AG20443 (cell line): ENCODE data around the gene TSPAN8.
"Not testable (repeated sequence)": the region's sequence is repeated elsewhere in the genome, so short reads cannot be mapped to it uniquely, and the experiment has no call there.

ENCODE experiments used
- DNase-seq: peaks from one replicate; pipeline ENCODE4 v3.0.0; 2012; ENCODE audit warnings: low spot score, mixed read lengths

TSPAN8 gene

DNA sequence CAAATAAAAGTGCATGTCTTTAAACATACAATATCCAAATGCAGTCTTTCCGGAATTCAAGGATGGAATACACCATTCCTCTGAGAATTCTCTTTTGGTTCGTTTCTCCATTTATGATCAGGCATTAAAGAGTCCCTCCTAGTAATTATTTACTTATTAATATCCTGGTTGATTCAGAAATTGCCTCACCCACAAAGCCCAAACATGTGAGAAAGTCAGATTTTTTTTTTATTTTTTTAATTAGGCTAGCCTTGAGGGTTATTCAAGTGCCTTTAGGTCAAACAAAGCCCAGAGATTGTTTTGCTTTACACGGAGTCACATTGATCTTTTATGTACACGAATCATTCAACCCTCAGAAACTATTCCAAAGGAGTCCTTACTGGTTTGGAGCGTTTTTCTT, 6.4 kb upstream of the TSPAN8 start:
- no peak for DNase-seq

DNA sequence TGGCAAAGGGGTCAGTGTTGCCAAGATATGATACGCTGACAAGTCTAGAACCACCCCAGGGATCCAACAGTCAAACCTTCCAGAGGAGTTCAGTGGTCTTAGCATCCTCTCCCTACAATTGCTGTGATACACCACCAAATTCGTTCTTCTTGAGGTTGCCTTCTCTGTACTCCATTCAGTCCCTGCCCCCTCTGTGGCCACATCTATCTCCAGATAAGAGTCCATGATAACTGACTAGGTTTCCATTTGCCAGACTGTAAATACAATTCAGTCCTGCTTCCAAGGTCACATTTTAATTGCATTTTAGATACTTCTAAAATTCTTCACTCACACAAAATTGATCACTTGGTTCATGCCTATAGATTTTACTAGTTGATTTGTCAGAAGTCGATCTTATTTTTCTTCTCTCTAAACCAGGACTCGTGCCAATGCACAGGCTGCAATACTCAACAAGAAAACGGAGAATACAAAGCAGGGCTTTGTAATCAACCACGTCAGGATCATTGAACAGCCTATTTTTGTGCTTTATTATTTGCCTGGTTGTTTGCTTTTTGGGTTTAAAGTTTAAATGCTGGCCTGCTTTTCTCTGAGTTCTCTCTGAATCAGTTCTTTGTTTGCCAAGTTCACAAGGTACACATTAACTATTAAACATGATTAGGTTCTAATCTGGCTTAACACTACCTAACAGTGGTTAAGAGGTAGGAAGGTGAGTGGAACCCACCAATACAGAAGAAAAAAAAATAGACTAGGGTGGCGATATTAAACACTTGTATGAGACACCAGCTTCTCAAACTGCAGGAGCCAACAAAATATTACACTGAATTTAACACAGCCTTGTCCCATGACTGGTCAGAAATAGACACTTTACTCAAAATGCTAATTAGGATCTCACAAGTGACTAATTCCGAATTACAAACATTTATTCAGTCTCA, 5.3 kb upstream of the TSPAN8 start:
- DNase-seq, result no peak

DNA sequence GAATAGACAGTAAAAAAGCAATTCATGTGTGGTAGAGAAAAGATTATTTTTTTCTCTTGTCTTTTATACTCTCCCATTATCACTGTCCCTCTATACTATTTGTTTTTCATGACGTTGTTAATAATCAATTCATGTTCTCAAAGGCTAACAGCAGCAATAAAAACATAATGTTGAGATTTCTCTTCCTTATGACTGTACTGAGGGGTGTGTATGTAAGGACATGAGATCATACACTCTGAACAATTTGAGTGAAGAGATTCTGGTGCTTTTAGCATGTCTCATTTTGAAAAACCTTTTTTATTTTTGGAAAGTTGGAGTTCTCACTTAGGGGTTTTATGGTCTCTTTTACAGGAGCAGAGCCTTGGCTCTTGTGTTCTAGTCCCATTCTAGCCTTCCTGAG, 3.8 kb upstream of the TSPAN8 start:
- no peak for DNase-seq

DNA sequence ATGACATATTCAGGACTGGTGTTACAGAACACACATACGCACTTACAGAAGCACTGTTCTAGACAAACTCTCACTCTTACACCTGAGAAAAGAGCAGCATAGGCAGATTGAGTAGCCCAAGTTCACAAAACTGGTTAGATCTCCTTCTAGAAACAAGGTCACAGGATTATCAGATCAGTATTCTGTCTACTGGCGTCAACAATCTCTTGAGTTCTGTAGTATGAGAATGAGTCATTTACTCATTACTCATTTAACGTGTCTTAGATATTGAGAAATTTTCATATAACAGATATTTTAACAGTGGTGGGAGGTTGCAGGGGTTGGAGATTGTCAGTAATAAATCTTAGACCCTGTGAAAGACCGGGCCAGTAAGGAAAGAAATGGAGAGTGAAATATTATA, 2.8 kb upstream of the TSPAN8 start:
- DNase-seq, result no peak

DNA sequence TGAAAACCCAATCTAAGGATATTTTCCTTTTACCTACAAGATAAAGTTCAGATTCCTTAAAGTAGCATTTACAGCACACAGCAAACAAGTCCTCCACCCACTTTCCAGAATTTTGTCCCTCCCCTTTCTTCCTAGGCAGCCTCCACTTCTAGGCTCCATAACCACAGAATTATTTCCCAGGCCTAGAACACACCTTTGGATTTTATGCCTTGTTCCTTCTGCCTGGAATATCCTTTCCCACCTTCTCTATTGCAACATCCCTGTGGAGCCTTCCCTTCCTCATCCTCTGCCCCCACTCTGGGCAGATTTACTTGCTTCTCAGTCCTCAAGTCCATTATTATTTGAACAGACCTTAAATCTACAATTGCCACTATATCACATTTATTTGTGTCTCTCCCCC, 2.1 kb upstream of the TSPAN8 start:
- DNase-seq, result no peak

DNA sequence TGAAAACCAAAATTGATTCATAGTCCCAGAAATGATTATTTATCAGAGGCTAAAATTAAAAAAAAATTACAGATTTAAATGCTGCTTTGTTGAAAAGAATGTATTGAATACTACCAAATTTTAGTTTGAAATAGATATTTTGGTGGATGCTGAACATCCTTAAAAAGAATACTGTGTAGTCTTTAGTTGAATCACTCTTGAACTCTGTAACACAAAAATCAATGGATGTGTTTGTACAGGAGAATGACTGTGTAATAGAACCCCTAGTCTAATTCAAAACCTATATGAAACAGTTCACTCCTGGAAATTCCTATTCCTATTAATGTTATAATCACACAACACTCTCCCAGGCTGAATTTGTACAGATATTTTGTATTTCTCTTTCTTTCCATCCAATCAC, 1.5 kb upstream of the TSPAN8 start:
- no peak for DNase-seq

DNA sequence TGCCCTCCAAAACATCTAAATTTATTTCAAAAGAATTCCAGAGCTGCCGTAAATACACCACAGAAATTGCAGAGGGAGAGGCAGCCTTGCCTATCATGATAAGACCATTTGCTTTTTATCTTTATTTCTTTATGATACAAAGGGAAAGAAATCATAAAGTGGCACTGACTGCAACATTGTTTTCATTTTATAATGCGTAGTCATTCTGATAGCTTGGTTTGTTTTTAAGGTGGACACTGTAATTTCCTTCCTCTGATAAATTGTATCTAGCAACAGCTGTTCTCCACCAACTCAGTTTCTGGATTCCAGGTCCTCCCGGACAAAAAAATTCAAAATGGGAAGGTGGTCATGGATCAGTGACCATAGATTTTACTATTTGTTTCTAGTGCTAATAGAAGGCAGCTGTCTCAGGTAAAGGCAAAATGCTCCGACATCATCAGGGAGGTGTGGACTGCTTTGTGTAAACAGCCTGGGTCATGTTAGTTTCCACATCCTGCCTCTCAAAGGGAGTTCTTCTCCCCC, 623 bp upstream of the TSPAN8 start:
- DNase-seq, result no peak

DNA sequence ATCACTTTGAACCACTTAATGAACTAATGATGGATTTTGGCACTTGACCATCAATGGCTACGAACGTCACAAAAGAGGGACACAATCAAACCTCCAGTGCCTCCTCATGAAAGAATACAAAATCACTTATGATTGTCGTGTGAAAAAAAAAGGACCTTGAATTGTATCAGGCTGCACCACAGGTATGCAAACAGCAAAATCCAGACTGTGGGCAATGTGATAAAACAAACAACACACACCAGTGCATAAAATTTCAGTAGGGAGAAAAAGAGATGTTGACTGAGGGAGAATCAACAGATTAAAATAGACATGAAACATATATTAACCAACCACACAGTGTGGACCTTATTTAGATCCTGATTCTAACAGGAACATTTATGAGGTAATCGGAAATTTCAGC, 2.6 kb downstream of the TSPAN8 start:
- no peak for DNase-seq

DNA sequence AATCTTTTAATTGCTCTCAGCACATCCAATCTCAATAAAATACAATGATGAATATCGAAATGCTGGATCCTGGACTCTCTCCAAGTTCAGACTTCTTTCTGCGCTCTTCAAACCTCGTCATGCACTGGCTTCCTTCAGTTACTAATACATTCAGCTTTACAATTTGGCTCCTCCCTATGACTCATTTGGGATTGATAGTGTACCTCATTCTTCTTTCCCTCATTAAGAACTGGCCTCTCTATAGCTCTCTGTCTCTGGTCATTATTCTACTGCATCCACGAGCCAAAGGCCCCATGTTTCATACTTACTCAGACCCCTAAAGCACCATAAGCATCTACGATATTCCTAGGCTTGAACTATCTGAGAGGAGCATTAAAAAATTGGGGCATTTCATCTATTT, 4.9 kb downstream of the TSPAN8 start:
- no peak for DNase-seq

DNA sequence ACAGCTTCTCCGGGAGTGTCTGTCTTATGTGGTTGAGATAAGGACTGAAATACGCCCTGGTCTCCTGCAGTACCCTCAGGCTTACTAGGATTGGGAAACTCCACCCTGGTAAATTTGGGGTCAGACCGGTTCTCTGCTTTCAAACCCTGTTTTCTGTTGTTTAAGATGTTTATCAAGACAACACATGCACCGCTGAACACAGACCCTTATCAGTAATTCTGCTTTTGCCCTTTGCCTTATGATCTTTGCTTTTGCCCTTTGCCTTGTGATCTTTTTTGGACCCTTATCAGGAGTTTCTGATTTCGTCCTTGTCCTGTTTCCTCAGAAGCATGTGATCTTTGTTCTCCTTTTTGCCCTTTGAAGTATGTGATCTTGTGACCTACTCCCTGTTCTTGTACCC, 7.8 kb downstream of the TSPAN8 start:
- not testable (repeated sequence) for DNase-seq

DNA sequence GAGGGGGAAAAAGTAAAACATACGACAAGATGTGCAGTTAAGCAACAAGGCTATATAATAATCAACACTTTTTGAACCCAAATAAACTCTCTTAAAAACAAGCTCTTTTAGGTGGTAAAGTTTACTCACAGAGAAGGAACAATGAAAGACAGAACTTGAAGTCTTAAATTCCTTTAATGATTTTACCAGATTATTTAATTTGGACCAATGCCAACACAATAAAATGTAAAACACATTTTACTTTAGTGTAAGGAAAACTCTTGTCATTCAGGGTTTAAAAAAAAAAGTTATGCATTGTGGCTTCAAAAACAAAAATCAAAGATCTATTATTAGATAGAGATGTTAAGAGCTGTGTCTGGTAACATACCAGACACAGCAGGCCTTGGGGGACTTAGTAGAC, 13.1 kb downstream of the TSPAN8 start:
- DNase-seq, result no peak

DNA sequence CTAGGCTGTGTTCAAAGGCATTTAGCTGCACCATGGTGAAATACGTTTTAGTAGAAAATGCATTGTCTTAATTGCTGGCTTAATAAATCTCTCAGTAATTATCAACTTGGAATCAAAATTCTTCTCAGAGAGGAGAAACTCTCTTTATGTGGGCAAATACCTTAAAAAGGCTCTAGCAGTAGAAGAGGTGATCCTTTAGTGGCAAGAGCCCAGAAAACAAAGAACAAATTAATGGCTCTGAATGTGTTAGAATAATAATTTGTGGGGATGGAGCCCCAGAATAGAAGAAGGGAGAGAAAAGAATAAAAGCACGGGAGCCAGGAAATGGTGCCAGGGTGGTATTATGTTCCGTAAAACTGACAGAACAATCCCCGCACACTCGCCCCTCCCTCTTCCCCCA, 14.8 kb downstream of the TSPAN8 start:
- DNase-seq, result no peak

DNA sequence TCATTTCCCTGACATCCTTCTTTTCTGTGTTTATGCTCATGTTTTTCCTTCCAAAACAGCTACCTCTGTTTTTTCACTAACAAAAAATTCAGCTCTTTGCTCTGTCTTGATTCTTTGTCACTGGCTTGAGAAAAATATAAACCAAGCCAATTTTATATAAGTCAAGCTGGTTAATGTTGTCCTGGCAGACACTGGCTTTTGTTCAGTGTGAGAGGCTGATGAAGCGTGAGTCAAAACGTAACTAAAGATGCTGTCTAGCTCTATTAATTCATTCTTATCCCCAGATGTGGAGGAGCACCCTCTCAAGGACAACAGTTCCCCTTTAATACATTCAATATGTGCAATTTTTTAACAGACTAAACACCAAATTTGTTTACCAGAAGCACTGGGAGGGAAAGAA, 15.8 kb downstream of the TSPAN8 start:
- DNase-seq, result no peak

DNA sequence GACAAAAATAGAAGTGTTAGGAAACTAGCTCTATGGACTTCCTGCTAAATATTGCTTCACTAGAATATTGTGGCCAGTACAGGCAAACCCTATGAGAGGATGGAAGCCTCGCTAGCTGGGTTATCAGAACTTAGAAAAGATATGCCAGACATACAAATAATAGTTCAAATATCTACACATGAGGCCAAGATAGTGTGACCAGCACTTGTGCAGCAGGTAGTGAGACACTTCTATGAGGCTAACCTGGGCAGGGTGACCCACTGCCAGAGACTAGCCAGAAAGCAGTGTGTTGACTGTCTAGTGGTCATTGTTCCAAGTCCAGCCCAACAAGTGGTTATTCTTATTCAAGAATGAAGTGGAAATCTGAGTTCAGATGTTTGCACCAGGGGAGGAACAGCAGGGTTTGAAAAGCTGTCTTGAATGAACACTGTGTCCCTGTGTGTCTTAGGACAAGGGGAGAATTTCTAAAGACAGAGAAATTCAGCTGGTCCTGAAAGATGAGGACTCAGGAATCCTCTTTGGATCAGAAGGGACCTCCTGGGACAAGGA, 16.3 kb downstream of the TSPAN8 start:
- DNase-seq, result no peak

DNA sequence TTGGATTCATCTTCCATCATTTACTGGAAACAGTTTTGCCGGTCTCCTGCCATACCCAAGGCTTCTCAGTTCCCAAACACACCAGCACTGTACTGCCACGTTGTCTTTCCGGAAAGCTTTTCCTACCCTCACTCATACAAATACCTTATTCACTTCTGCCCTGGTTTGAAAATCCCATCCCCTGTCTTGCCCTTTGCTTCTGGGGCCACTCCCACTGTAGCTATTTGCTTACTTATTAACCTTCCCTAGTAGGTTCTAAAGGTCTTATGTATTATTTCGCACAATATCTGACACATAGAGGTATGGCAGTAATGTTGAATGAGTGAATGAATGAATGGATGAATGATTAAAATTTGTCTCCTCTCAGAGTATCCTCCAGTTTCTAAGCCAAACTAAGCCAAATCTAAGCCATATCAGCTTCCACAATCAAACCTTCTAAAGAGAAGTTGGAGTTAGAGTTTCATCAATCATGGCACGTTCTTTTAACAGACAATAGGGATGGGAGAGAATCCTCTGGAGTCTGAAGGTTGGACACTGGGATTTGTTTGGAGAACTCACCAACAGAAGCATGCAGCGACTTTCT, 18.6 kb downstream of the TSPAN8 start:
- DNase-seq, result no peak

DNA sequence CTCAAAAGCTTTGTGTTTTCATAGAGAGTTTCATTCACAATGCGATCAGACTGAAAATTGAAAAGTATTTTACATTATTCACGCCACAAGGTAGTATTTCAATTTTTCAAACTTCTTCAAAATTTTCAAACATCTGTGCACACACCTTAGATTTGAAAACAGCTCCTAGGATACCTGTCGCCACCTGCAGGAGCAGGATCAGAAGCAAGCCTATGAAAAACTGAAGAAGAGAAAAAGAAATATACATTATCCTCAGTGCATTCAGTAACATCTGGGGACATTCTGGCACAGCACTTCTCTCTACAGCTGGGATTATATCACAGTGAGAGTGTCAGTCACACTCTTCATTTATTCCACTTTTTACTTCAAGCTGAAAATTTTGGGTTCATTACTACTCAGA, 19.8 kb downstream of the TSPAN8 start:
- no peak for DNase-seq

DNA sequence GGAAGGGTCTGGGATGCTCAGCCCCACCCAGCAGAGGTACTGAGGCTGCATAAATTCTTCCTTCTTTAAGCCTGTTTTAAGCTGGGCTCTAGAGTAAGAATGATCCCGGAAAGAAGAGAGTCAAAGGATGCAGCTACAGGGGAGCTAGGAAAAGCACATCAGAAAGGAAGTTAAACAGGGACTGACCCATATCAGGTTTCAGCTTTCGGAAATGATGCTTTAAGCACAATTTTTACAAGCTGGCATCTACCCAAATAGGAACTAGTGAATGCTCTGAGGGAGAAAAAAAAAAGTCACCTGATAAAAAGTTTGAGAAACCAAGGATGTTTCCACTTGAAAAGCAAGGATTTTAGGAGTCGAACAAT, 22.0 kb downstream of the TSPAN8 start:
- DNase-seq, result no peak

DNA sequence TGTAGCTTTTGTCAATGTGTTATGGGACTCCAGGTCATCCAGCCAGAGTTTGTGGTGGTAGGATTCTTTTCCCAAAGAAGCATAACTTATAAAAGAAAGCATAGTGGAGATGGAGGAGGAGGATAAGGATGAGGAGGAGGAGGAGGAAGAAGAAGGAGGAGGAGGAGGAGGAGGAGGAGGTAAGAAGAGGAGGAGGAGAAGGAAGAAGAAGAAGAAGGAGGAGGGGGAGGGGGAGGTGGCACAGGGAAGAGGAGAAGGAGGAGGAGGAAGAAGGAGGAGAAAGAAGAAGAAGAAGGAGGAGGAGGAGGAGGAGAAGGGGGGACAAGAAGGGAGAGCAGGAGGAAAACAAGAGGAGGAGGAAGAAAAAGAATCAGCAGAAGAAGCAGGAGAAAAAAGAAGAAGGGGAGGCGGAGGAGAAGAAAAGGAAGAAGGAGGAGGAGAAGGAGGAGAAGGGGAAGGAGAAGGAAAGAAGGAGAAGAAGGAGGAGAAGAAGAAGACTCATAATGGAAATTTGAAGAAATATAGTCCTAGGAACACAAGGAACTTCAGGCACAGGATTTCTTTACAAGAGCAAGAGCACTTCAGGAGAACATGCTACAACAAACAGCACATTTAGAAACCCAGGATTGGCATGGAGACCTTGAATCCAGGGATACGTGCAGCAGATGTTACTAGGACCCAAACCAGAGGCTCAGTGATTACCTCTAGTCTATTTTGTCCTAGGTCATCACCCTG, 22.6 kb downstream of the TSPAN8 start:
- no peak for DNase-seq

DNA sequence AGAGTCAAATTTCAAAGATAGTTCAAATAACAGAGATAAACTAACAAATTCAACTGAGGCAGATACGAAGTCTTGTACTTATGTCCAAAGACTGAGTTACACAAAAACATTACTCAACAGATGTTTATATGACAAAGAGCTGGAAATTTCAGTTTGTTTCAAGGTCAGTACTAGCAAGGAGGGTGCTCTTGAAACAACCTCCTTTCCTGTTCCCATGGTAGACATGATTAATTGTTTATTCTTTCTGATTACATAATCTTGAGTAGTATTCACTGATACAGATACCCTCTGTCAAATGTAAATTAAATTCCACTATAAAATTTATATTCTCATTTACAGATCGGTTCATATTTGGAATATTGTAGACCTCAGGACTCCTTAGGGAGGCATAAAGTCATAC, 23.4 kb downstream of the TSPAN8 start:
- no peak for DNase-seq

DNA sequence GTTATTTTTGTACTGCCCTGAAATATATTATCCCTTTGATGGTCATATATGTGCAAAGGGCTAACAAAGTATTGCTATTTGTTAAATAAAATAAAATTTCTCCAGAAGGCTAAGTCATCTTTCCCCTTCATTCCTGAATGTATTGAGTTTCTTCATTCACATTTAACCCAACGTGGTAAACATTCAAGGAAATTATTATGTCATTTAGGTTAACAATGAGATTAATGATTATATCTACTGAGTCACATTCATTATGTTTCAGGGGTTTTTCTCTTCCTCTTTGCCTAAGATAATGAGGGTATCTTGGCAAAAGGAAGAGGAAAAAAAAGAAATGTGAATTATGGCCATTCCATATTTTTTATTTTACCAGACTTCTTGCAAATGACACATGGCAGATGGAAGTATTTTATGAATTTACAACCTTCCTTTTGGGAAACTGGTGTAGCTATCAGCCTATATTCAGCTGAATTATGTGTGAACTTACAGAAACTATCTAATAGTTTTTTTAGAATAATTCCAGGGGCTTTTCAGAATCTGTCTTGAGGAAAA, 27.2 kb downstream of the TSPAN8 start:
- DNase-seq, result no peak

DNA sequence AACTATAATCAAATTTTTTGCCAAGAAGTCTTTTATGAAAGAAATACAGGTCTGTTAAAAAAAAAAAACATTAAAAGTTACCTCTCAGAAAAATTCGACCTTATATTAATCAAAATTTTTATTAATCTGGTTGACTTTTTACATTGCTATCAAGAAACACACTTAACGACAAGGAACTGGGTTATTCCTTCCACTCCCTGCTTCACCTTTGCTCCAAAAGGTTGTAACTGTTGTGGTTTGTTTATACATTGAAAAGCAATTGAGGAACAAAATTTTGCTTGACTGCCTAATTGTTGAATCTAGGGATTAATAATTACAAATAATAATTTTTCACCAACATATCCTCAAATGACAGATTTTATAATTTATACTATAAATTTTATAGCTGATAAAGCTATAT, 28.4 kb downstream of the TSPAN8 start:
- no peak for DNase-seq

DNA sequence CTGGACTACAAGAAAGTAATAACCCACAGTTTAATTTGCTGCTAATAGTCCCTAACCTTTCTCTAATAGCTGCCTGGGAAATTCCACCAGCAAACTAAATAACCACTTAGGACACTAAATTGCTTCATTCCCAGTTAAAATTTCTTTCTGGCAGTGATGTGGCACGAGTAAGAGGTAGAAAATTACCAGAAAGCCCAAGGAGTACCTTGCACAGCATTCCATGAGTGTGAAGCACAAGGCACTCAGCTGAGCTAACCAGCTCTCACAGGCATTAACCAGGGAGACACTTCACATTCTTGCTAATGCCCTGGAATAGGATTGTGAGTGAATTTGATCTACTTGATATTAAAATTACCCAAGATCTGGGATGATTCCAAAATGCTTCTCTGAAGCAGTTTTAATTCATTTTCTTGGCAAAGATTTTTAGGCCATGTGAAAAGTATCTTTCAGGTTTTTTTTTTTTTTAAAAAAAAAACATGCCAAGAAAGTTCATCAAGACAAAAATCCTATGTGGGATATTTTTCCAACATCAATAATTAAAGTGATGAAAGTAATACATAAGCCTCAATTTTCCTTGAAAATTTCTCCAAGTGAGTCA, 29.5 kb downstream of the TSPAN8 start:
- no peak for DNase-seq
